ENCODE data around the gene TRAF2. TPM values are rescaled to one million over a fixed set of nuclear protein-coding genes. Genes with fewer than 3 reads are reported as not detected.

TRAF2 gene
- total and polyA plus RNA-seq, 2 of the 13 experiments (the other 11 are each of a cell fraction or from before 2014, with no cell fraction given), result 12.4 to 13.6 TPM

DNA sequence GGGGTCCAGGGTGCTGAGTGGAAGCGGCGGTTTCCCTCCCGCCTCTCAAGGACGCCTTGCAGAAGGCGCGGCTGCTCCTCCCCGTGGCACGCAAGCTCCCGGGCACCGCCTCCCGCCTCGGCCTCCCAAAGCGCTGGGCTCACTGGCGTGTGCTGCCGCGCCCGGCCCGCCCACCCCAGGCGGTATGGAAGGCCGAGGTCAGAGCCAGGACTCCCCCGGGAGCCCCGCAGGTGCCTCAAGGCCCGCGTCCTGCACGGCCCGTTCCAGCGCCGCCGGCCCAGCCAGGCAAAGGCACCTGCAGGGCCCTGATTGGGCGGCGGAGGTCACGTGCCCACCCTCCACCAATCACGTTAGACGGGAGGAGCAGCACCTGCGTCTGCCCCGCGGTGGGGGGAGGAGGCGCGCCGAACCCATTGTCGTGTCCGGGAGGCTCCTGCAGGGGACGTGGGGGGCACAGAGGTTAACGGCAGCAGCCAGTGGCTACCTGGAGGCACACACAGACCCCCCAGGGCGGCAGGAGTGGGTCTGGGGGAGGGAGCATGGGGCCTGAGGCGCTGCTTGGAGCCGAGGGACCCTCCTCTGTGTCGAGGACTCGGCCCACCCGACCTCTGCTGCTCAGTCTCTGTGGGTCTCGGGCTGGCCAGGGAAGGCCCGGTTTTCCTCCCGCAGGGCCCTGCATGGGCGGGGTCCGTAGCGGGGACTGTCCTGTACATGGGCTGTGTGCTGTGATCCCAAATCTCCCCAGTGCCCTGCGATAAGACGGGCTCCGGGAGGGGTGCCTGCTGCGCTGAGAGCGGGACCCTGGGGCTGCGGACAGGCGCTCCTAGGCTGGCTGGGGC lies 63.7 kb downstream of the TRAF2 start (continued):
- peak; percentile 32; the same call in 1 of the 2 replicates for TF ChIP-seq KMT2B (CRISPR knock-in tag; IDR thresholded peaks at IDR 0.05)
- TF ChIP-seq, protein P1, sequence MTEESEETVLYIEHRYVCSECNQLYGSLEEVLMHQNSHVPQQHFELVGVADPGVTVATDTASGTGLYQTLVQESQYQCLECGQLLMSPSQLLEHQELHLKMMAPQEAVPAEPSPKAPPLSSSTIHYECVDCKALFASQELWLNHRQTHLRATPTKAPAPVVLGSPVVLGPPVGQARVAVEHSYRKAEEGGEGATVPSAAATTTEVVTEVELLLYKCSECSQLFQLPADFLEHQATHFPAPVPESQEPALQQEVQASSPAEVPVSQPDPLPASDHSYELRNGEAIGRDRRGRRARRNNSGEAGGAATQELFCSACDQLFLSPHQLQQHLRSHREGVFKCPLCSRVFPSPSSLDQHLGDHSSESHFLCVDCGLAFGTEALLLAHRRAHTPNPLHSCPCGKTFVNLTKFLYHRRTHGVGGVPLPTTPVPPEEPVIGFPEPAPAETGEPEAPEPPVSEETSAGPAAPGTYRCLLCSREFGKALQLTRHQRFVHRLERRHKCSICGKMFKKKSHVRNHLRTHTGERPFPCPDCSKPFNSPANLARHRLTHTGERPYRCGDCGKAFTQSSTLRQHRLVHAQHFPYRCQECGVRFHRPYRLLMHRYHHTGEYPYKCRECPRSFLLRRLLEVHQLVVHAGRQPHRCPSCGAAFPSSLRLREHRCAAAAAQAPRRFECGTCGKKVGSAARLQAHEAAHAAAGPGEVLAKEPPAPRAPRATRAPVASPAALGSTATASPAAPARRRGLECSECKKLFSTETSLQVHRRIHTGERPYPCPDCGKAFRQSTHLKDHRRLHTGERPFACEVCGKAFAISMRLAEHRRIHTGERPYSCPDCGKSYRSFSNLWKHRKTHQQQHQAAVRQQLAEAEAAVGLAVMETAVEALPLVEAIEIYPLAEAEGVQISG (CRISPR knock-in tag; IDR thresholded peaks at IDR 0.05), result peak; percentile 46; the same call in 1 of the 2 replicates
- TF ChIP-seq, protein P2, sequence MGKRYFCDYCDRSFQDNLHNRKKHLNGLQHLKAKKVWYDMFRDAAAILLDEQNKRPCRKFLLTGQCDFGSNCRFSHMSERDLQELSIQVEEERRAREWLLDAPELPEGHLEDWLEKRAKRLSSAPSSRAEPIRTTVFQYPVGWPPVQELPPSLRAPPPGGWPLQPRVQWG (CRISPR knock-in tag; IDR thresholded peaks at IDR 0.05; ENCODE audit: borderline replicate concordance, low read depth), result no peak

DNA sequence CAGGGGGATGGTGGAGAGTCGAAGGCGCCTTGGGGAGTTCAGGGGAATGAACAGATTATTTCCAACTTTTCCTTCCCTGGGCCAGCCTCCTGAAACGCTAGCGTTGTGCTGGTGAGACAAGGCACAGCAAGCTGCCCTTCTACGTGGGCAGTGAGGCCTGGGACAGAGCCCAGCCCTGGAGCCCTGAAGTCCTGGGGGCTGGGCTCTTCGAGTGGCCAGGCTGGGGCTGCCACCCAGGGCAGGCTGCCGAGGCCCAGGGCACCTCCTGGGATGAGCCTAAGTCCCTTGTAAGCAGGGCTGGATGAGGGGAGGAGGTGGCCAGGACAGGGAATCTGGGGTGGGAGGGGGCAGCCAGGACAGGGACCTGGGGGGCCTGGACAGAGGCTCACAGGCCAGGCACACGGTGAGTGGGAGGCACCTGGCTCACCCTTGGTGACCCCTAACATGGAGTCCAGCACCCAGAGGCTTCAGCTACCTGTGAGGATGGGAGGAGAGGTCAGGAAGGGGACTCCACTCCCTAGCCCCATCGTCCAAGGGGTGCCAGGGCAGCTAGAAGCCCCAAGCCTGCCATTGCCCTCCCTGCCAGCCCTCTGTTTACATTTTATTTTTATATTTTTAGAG lies 64.5 kb downstream of the TRAF2 start:
- no peak for FAIRE-seq
- TF ChIP-seq JUNB (CRISPR knock-in tag; IDR thresholded peaks at IDR 0.05; ENCODE audit: borderline replicate concordance), result no peak
- TF ChIP-seq PAWR (CRISPR knock-in tag; IDR thresholded peaks at IDR 0.05; ENCODE audit: borderline replicate concordance), result 0 out of 2 replicates have a peak, but pooled peaks have one; percentile 1
- TF ChIP-seq SIN3B (IDR thresholded peaks at IDR 0.05; ENCODE audit: low read length), result no peak
- no peak for TF ChIP-seq ZNF839 (CRISPR knock-in tag; IDR thresholded peaks at IDR 0.05; ENCODE audit: borderline replicate concordance)
- no peak for TF ChIP-seq ZFP41 (CRISPR knock-in tag; IDR thresholded peaks at IDR 0.05; ENCODE audit: borderline replicate concordance)
- TF ChIP-seq ZNF749 (CRISPR knock-in tag; IDR thresholded peaks at IDR 0.05; ENCODE audit: borderline replicate concordance), result no peak
- TF ChIP-seq, protein P3, sequence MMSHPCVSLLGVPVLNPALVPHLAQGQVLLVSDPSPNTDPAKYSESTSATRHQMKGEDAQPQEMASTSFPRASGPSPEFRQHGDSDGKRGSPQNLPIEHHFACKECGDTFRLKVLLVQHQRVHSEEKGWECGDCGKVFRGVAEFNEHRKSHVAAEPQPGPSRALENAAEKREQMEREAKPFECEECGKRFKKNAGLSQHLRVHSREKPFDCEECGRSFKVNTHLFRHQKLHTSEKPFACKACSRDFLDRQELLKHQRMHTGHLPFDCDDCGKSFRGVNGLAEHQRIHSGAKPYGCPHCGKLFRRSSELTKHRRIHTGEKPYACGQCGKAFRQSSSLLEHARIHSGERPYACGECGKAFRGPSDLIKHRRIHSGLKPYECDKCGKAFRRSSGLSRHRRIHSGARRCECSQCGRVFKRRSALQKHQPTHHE (CRISPR knock-in tag; IDR thresholded peaks at IDR 0.05; ENCODE audit: borderline replicate concordance), result no peak
- TF ChIP-seq ZNF773 (CRISPR knock-in tag; IDR thresholded peaks at IDR 0.05; ENCODE audit: borderline replicate concordance), result peak; percentile 10; the same call in 1 of the 2 replicates
- TF ChIP-seq, protein P4, sequence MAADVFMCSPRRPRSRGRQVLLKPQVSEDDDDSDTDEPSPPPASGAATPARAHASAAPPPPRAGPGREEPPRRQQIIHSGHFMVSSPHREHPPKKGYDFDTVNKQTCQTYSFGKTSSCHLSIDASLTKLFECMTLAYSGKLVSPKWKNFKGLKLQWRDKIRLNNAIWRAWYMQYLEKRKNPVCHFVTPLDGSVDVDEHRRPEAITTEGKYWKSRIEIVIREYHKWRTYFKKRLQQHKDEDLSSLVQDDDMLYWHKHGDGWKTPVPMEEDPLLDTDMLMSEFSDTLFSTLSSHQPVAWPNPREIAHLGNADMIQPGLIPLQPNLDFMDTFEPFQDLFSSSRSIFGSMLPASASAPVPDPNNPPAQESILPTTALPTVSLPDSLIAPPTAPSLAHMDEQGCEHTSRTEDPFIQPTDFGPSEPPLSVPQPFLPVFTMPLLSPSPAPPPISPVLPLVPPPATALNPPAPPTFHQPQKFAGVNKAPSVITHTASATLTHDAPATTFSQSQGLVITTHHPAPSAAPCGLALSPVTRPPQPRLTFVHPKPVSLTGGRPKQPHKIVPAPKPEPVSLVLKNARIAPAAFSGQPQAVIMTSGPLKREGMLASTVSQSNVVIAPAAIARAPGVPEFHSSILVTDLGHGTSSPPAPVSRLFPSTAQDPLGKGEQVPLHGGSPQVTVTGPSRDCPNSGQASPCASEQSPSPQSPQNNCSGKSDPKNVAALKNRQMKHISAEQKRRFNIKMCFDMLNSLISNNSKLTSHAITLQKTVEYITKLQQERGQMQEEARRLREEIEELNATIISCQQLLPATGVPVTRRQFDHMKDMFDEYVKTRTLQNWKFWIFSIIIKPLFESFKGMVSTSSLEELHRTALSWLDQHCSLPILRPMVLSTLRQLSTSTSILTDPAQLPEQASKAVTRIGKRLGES (CRISPR knock-in tag; IDR thresholded peaks at IDR 0.05; ENCODE audit: borderline replicate concordance), result no peak
- TF ChIP-seq ZNF891 (CRISPR knock-in tag; IDR thresholded peaks at IDR 0.05), result no peak

More for the DNA sequence above, 64.5 kb downstream of the TRAF2 start:
- Histone ChIP-seq H4K20me1 (ENCODE audit: insufficient read depth, low read length) (no peaks in the 10 kb centered on the region), H3K27me3 (ENCODE audit: control insufficient read depth in 1 of 2, insufficient read depth in 2 of 2, low read length in 2 of 2) (no peaks in the 10 kb centered on the region), H2AFZ (ENCODE audit: low read length) (no peak overlapping the region), H3K27ac (ENCODE audit: extremely low read length, insufficient read depth, low read length) (peak overlapping the region; percentile 95), H3K9ac (ENCODE audit: insufficient read depth, low read depth, low read length) (peak overlapping the region; percentile 86), H3K79me2 (ENCODE audit: insufficient read depth, low read length) (peaks cover 5% of the 10 kb centered on the region), H3K4me1 (ENCODE audit: insufficient read depth, low read length) (peaks cover 48% of the 10 kb centered on the region), H3K9me3 (ENCODE audit: low read length) (no peaks in the 10 kb centered on the region), H3K36me3 (replicated peaks in 1 of 2; ENCODE audit: control insufficient read depth in 1 of 2, insufficient read depth in 2 of 2, low read length in 2 of 2) (no peaks in the 10 kb centered on the region), H3K4me2 (ENCODE audit: low read depth, low read length) (peak overlapping the region; percentile 100), H3K4me3 (replicated peaks in 1 of 3; ENCODE audit: insufficient read depth in 1 of 3, low read depth in 2 of 3, low read length in 3 of 3) (peak overlapping the region; percentile 68 to 90 (median 87))
- in situ Hi-C loops (cut with HindIII; ENCODE audit: extremely low pct_ligation_motif_present, low pct_unique_long_range_greater_than_20kb) (no loop called here), intact Hi-C loops (cut with micrococcal nuclease; ENCODE audit: unreplicated experiment) (no loop called here)
- no peak for DNase-seq (ENCODE audit: low spot score)
- ATAC-seq, result peak; percentile 2
- BruUV-seq (replicated peaks), result no TSS peak
- ChIA-PET CTCF (ENCODE audit: low intra/inter-chr PET ratio, low total read pairs) (no interaction called here), POLR2A (interaction anchor here (0.6 kb wide), 1 partner anchor 32 kb away, joined by 3 read pairs; no protein-coding TSS in a partner anchor)
- WGBS (ENCODE audit: low lambda C conversion rate), result 24% methylated on average over 3 of the region's 9 CpGs
